Sciatic nerve (tissue), 2 donors: ENCODE measurements around the gene CD46. TPM values are rescaled to one million over a fixed set of nuclear protein-coding genes. Genes with fewer than 3 reads are reported as not detected.
A peak's percentile ranks its signal among the peaks of the same experiment; 100 is the strongest.

Experiments used
- ATAC-seq: fragments of 200-7000 bp; cut with Tn5 transposase; one replicate; pipeline ENCODE4 v1.9.1; 2020; ENCODE audit warnings: mild to moderate bottlenecking, moderate library complexity
- DNase-seq: peaks from one replicate; pipeline ENCODE4 v3.0.0-alpha.2; 2020; ENCODE audit warnings: low spot score
- intact Hi-C: fragments of 100-400 bp; cut with DNase I; formaldehyde crosslinking; loops from one replicate; pipeline ENCODE4 v1.14.2; 2022
- total RNA-seq: library from RNA; stranded (reverse); fragmentation: NEBNext Ultra II Directional; extraction: Animal tissue kit (Norgen Biotek cat#: 25700); gene quantifications from one replicate; pipeline ENCODE4 v1.2.1, GENCODE V29; 2021
- donor health status: DM: no; HTN: no; CAD: no.
- donor health status: DM: no; HTN: no; CAD: no.

CD46 gene
- total RNA-seq, 1 donor from 2014 or later = 186 TPM

- DNase-seq (no peak), ATAC-seq (no peak)
- intact Hi-C loops = no loop called here
These were observed 84.9 kb downstream of the CD46 start for GRCh38 chr1:207836591-207837347.

GRCh38 chr1:207837673-207838072 is 85.8 kb downstream of the CD46 start:
- intact Hi-C loops = no loop called here
- ATAC-seq (no peak), DNase-seq (no peak)

DNA sequence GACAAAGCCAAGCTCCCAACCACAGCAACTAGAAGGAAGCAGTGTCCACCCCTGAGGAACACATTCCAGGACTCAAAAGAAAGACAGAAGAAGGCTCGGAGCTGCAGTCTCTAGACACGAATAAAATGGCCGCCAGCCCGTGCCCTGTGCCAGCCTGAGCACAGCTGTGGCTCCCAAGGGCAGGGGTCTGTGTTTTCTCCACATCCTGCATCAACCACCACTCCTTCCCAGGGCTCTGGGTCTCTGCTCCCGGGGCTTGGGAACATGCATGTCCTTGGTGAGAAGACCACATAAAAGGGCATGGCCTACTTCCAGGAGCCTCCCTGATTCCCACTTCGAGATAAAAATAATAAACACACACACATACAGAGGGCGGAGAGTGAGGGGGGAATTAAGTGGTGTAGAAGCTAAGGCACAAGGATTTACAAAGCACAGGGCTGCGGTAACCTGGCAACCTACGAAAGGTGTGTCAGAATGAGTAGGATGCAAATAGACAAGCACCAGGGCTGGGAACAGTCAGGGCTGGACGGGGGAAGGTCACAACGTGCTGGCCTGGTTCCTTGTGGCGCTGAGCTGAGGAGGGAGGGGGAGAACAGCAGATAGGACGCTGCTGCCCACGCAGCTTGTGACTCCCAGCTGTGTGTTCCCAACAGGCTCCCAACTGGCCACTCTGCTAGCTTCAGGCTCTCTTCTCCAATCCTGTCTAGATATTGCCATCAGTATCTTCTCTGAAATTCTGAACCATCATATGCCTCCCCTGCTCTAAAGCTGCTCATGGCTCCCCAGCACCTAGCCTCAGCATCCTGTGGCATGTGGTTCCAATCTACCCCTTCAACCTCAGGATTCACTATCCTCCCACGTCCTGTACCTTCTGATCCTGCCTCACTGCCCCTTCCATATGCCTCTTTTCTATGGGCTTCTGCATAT is 86.6 kb downstream of the CD46 start:
- ATAC-seq (peak; percentile 86), DNase-seq (no peak)
- intact Hi-C loops = no loop called here

DNA sequence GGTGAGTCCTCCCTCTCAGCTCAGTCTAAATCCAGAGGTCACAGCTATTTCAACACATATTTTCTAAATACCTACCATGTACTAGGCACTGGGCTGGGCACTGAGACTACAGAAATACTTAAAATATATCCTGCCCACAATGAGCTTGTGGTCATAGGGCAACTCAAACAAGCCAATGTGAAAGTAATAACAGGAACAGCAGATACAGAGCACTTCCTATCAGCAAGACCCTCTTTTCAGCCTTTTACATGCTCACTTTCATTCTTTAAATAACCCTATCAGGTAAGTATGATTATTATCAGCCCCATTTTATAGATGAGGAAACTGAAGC is 87.2 kb downstream of the CD46 start:
- intact Hi-C loops = no loop called here
- DNase-seq (no peak), ATAC-seq (no peak)

DNA sequence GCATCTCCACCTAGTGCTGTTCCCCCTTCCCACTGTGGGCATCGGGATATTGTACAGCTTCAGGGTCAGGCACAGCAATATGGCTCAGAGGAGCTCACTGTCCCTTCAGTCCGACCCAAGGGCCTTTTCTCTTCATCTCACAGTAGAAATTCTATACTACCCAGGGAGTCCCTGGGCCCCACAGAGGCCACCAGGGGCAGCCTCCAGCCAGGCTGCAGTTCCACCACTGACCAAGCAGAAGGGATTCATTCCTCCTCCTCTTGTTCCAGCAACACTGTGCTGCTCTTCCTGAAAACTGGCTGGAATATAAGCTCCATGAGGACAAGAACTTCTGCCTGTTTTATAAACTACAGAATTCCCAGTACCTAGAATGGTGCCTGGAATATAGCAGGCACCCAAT is 88.5 kb downstream of the CD46 start:
- ATAC-seq (no peak), DNase-seq (no peak)
- intact Hi-C loops = no loop called here

- ATAC-seq = no peak
- intact Hi-C loops = no loop called here
- no peak for DNase-seq
These were observed 89.4 kb downstream of the CD46 start for GRCh38 chr1:207841293-207841692.

- ATAC-seq = no peak
- intact Hi-C loops = no loop called here
- DNase-seq = no peak
These were observed 90.0 kb downstream of the CD46 start for GRCh38 chr1:207841901-207842300.

DNA sequence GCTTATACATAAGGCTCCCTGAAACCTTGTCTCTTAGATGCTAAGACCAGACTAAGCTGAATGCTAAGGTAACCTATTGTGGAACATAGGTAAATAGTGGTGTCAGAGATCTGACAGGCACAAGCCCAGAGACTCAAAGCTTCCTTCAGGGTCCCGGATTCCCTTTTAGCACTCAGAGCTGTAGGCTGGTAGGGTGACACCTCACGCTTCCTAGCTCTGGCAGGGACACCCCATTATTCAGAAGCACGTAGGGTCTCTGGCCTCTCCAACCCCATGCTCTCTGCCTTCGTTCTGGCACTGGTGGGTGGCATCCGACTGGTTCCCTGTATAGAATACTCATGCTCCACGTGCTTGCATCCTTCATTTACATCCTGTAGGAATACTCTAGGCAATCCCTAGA is 90.7 kb downstream of the CD46 start:
- no peak for DNase-seq
- intact Hi-C loops = no loop called here
- no peak for ATAC-seq

DNA sequence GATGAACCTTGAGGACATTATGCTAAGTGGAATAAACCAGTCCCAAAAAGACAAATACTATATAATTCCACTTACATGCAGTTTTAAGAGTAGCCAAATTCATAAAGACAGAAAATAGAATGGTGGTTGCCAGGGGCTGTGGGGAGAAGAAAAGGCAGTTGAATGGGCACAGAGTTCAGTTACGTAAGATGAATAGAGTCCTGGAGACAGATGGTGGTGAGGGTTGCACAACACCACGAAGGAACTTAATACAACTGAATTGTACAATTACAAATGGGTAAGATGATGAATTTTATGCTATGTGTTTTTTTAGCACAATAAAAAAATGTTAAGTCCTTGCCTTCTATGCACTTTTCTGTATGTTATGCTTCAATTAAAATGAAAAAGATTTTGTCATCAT is 92.5 kb downstream of the CD46 start:
- no peak for ATAC-seq

More for the DNA sequence above, 92.5 kb downstream of the CD46 start:
- intact Hi-C loops = no loop called here
- no peak for DNase-seq

Other genes with a start within 250 kb of the CD46 start
- 0.45 TPM for gene CR1L, start 106.9 kb upstream of the CD46 start, total RNA-seq
- gene CD34, start 159.1 kb downstream of the CD46 start, total RNA-seq = 103 TPM